PC-9 (cell line): ENCODE measurements around the gene ARHGEF39. TPM values are rescaled to one million over a fixed set of nuclear protein-coding genes. Genes with fewer than 3 reads are reported as not detected.
"Not testable (repeated sequence)": the region's sequence is repeated elsewhere in the genome, so short reads cannot be mapped to it uniquely, and the experiment has no call there.

Experiments used
- BruUV-seq: library from RNA; stranded (reverse); fragments of 400-500 nt; replicated peaks from 2 replicates; lab custom pipeline; 2021; lab: Mats Ljungman, UMichigan
- CTCF ChIA-PET: fragments of 300-600 bp; sonication (Branson Sonifier 250); formaldehyde crosslinking; loops from one replicate; lab custom pipeline; 2022; ENCODE audit warnings: antibody characterized with exemption; lab: Charles Lee
- POLR2A ChIA-PET: fragments of 300-600 bp; sonication (Branson Sonifier 250); formaldehyde crosslinking; loops from one replicate; lab custom pipeline; 2022; ENCODE audit warnings: antibody characterized with exemption; ENCODE audit not compliant: unreplicated experiment; lab: Charles Lee
- DNase-seq, 2 experiments: peaks; one replicate each; pipeline versions ENCODE4 v3.0.0 to v3.0.0-alpha.2; 2015 to 2022; ENCODE audit warnings: mixed read lengths in 1 of 2
- H2AFZ ChIP-seq: fragments of 200-600 bp; sonication (generic); 2 replicates; pipeline ENCODE4 v1.8.1; 2017; ENCODE audit warnings: antibody characterized with exemption
- H3F3A ChIP-seq: fragments of 200-600 bp; sonication (generic); 2 replicates; pipeline ENCODE4 v1.8.1; 2017; ENCODE audit warnings: antibody characterized with exemption, mild to moderate bottlenecking, low read depth; ENCODE audit not compliant: insufficient read depth
- H3K27ac ChIP-seq: fragments of 200-600 bp; sonication (generic); 2 replicates; pipeline ENCODE4 v1.6.1; 2016; ENCODE audit warnings: mixed run types
- H3K27me3 ChIP-seq: fragments of 200-600 bp; sonication (generic); 2 replicates; pipeline ENCODE4 v1.6.1; 2016; ENCODE audit warnings: low read depth, mixed run types; ENCODE audit not compliant: insufficient read depth
- H3K36me3 ChIP-seq: fragments of 200-600 bp; sonication (generic); 2 replicates; pipeline ENCODE4 v1.6.1; 2016; ENCODE audit warnings: low read depth, mixed run types
- H3K4me1 ChIP-seq: fragments of 200-600 bp; sonication (generic); replicated peaks from 2 replicates; pipeline ENCODE4 v1.6.1; 2016; ENCODE audit warnings: mixed run types; ENCODE audit not compliant: insufficient read depth
- H3K4me2 ChIP-seq: fragments of 200-600 bp; sonication (generic); 2 replicates; pipeline ENCODE4 v1.6.1; 2017; ENCODE audit warnings: mixed run types
- H3K4me3 ChIP-seq: fragments of 200-600 bp; sonication (generic); 2 replicates; pipeline ENCODE4 v1.6.1; 2016; ENCODE audit warnings: mixed run types
- H3K79me2 ChIP-seq: fragments of 200-600 bp; sonication (generic); 2 replicates; pipeline ENCODE4 v1.6.1; 2017; ENCODE audit warnings: low read depth, mixed run types
- H3K9me2 ChIP-seq: fragments of 200-600 bp; sonication (generic); 2 replicates; pipeline ENCODE4 v1.8.1; 2017; ENCODE audit warnings: mild to moderate bottlenecking; ENCODE audit not compliant: insufficient read depth
- H3K9me3 ChIP-seq: fragments of 200-600 bp; sonication (generic); 2 replicates; pipeline ENCODE4 v1.8.1; 2016; ENCODE audit warnings: low read depth; ENCODE audit not compliant: insufficient read depth
- H4K20me1 ChIP-seq: fragments of 200-600 bp; sonication (generic); 2 replicates; pipeline ENCODE4 v1.8.1; 2017; ENCODE audit not compliant: insufficient read depth
- EZH2 ChIP-seq: fragments of 200-600 bp; sonication (generic); IDR thresholded peaks from 2 replicates; pipeline ENCODE4 v1.8.0; 2017; ENCODE audit warnings: antibody characterized with exemption, low read depth
- intact Hi-C: fragments of 100-400 bp; cut with micrococcal nuclease; formaldehyde crosslinking; loops from one replicate; pipeline ENCODE4 v1.10.0; 2022; ENCODE audit not compliant: unreplicated experiment
- total RNA-seq: library from RNA; stranded (reverse); gene quantifications from 2 replicates; pipeline ENCODE4 v1.2.3, GENCODE V29; 2021
- TF ChIP-seq, protein P1 (sequence below): fragments of 200-600 bp; sonication (generic); conservative IDR thresholded peaks from 2 replicates; pipeline ENCODE4 v1.6.1; 2017; ENCODE audit warnings: mixed run types, antibody characterized with exemption, mild to moderate bottlenecking, moderate library complexity

ARHGEF39 gene
- total RNA-seq, 1 experiment from 2014 or later, result 15.6 TPM

DNA sequence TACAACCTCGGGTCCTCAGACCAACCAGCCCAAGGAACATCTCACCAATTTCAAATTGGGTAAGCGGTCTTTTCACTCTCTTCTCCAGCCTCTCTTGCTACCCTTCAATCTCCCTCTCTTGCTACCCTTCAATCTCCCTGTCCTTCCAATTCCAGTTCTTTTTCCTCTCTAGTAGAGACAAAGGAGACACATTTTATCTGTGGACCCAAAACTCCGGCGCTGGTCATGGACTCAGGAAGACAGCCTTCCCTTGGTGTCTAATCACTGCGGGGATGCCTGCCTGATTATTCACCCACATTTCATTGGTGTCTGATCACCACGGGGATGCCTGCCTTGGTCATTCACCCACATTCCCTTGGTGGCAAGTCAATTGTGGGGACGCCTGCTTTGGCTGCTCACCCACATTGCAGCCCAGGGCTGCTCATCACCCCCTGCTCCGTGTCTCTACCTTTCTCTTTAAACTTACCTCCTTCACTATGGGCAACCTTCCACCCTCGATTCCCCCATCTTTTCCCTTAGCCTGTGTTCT is 27.5 kb downstream of the ARHGEF39 start:
- H3F3A ChIP-seq, H3K4me2 ChIP-seq, DNase-seq, CTCF ChIA-PET, H3K79me2 ChIP-seq, POLR2A ChIA-PET, H3K4me3 ChIP-seq, H3K27me3 ChIP-seq, H3K9me2 ChIP-seq, BruUV-seq, H2AFZ ChIP-seq, intact Hi-C loops, H3K36me3 ChIP-seq, H3K27ac ChIP-seq, H3K9me3 ChIP-seq, H4K20me1 ChIP-seq, H3K4me1 ChIP-seq: not testable (repeated sequence)

DNA sequence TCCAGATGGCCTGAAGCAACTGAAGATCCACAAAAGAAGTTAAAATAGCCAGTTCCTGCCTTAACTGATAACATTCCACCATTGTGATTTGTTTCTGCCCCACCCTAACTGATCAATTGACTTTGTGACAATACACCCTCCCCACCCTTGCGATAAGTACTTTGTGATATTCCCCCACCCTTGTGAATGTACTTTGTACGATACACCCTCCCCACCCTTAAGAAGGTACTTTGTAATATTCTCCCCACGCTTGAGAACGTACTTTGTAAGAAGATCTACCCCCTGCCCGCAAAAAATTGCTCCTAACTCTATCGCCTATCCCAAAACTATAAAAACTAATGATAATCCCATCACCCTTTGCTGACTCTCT is 28.1 kb downstream of the ARHGEF39 start:
- H3K27ac ChIP-seq, CTCF ChIA-PET, H3K4me1 ChIP-seq, H2AFZ ChIP-seq, H3K36me3 ChIP-seq, H3K4me2 ChIP-seq, H3K27me3 ChIP-seq, H3K9me3 ChIP-seq, H3K4me3 ChIP-seq, H3K79me2 ChIP-seq, POLR2A ChIA-PET, DNase-seq, BruUV-seq, H4K20me1 ChIP-seq, H3K9me2 ChIP-seq, intact Hi-C loops, H3F3A ChIP-seq: not testable (repeated sequence)

DNA sequence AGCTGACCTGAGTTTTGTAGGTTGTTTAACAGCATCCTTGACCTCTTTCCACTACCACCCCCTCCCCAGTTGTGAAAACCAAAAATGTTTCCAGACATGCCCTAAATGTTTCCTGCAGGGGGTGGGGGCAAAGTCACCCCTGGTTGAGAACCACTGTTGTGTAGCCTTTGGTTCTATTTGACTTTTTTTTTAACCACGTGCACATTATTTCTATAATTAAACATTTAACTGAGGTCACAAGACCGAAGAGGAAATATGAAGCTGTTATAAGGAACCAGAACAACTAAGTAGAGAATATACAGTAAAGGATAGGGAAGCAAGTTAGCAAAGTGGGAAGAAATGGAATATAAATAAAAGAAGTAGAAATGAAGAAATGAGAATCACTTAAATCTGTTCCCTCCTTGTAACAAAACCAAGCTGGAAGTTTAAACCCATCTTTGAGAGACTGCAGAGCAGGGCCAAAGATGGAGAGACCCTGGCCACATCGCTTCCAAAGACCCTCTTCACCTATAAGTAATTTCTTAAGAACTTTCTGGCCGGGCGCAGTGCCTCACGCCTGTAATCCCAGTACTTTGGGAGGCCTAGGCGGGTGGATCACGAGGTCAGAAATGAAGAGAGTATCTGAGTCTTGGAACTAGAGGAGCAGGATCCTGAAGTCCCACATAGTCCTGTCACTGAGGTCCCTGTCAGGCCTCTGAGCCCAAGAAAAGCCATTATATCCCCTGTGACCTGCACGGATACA is 28.7 kb downstream of the ARHGEF39 start:
- Histone ChIP-seq H3K79me2 (no peaks in the 10 kb centered on the region), H2AFZ (no peak overlapping the region), H3K9me2 (no peaks in the 10 kb centered on the region), H3K27me3 (no peaks in the 10 kb centered on the region), H3K4me3 (no peak overlapping the region), H3K4me2 (no peak overlapping the region), H3F3A (no peaks in the 10 kb centered on the region), H4K20me1 (no peaks in the 10 kb centered on the region), H3K27ac (no peak overlapping the region), H3K9me3 (no peaks in the 10 kb centered on the region), H3K36me3 (no peaks in the 10 kb centered on the region), H3K4me1 (no peaks in the 10 kb centered on the region)
- intact Hi-C loops, result no loop called here
- BruUV-seq, result no TSS peak
- DNase-seq, result no peak
- ChIA-PET POLR2A (no interaction called here), CTCF (no interaction called here)
- TF ChIP-seq, protein P1, sequence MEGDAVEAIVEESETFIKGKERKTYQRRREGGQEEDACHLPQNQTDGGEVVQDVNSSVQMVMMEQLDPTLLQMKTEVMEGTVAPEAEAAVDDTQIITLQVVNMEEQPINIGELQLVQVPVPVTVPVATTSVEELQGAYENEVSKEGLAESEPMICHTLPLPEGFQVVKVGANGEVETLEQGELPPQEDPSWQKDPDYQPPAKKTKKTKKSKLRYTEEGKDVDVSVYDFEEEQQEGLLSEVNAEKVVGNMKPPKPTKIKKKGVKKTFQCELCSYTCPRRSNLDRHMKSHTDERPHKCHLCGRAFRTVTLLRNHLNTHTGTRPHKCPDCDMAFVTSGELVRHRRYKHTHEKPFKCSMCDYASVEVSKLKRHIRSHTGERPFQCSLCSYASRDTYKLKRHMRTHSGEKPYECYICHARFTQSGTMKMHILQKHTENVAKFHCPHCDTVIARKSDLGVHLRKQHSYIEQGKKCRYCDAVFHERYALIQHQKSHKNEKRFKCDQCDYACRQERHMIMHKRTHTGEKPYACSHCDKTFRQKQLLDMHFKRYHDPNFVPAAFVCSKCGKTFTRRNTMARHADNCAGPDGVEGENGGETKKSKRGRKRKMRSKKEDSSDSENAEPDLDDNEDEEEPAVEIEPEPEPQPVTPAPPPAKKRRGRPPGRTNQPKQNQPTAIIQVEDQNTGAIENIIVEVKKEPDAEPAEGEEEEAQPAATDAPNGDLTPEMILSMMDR, result no peak
- no peak for TF ChIP-seq EZH2

DNA sequence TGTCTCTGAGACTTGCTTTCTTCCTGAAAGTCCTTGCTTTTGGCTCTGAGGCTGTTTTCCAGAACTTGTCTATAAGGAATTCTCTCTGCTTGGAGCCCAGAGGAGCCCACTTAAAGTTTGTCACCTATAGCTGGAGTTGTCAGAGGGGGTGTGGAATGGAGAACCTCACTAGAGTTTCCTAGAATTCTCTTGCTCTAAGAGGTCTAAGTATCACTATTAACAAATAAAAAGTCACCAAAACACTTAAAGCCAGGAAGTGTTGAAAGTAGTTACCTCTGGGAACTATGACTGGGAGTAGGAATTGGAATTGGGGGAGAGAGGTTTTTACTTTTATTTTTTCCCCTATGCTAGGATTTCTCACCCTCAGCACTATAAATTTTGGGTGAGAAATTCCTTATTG is 29.3 kb downstream of the ARHGEF39 start:
- H3K9me3 ChIP-seq, result no peaks in the 10 kb centered on the region

More for the DNA sequence above, 29.3 kb downstream of the ARHGEF39 start:
- no peak overlapping the region for H3K4me2 ChIP-seq
- no peak overlapping the region for H3K27ac ChIP-seq
- TF ChIP-seq, protein P1, result no peak
- TF ChIP-seq EZH2, result no peak
- no peaks in the 10 kb centered on the region for H3K27me3 ChIP-seq
- BruUV-seq, result no TSS peak
- H3K79me2 ChIP-seq, result no peaks in the 10 kb centered on the region
- CTCF ChIA-PET, result no interaction called here
- H3K4me3 ChIP-seq, result no peak overlapping the region
- POLR2A ChIA-PET, result no interaction called here
- no peaks in the 10 kb centered on the region for H4K20me1 ChIP-seq
- H3F3A ChIP-seq, result no peaks in the 10 kb centered on the region
- H3K4me1 ChIP-seq, result no peaks in the 10 kb centered on the region
- intact Hi-C loops, result no loop called here
- H3K36me3 ChIP-seq, result no peaks in the 10 kb centered on the region
- no peak overlapping the region for H2AFZ ChIP-seq
- H3K9me2 ChIP-seq, result no peaks in the 10 kb centered on the region
- DNase-seq, result no peak
